Fibroblast of skin of back (primary cell): Measurements from ENCODE around the gene POC1B.

ENCODE experiments used
- DNase-seq: peaks from one replicate; pipeline ENCODE4 v3.0.0-alpha.2; 2013

Gene POC1B

GRCh38 chr12:89417246-89417977, 108.4 kb downstream of the POC1B start:
- no peak for DNase-seq

GRCh38 chr12:89416049-89416792, 109.6 kb downstream of the POC1B start:
- DNase-seq = no peak

GRCh38 chr12:89414851-89415250, 111.0 kb downstream of the POC1B start:
- DNase-seq = peak; percentile 58

- no peak for DNase-seq
These were observed 111.5 kb downstream of the POC1B start for GRCh38 chr12:89414322-89414721.

GRCh38 chr12:89413234-89413633, 112.6 kb downstream of the POC1B start:
- DNase-seq = no peak

- no peak for DNase-seq
These were observed 113.2 kb downstream of the POC1B start for GRCh38 chr12:89412665-89413064.

GRCh38 chr12:89411846-89412245, 114.0 kb downstream of the POC1B start:
- no peak for DNase-seq

GRCh38 chr12:89411234-89411633, 114.6 kb downstream of the POC1B start:
- no peak for DNase-seq

GRCh38 chr12:89405626-89406345, 120.1 kb downstream of the POC1B start:
- DNase-seq = no peak

- DNase-seq = no peak
These were observed 124.3 kb downstream of the POC1B start for GRCh38 chr12:89401433-89402058.

GRCh38 chr12:89400415-89400814, 125.4 kb downstream of the POC1B start:
- DNase-seq = no peak

- DNase-seq = no peak
These were observed 130.1 kb downstream of the POC1B start for GRCh38 chr12:89395712-89396111.

- DNase-seq = no peak
These were observed 132.2 kb downstream of the POC1B start for GRCh38 chr12:89393551-89394121.

- DNase-seq = no peak
These were observed 133.5 kb downstream of the POC1B start for GRCh38 chr12:89392391-89392790.

GRCh38 chr12:89391726-89392336, 134.0 kb downstream of the POC1B start:
- DNase-seq = no peak

- DNase-seq = peak; percentile 67
These were observed 134.8 kb downstream of the POC1B start for GRCh38 chr12:89390802-89391673.

GRCh38 chr12:89389755-89390661, 135.8 kb downstream of the POC1B start:
- no peak for DNase-seq

- DNase-seq = no peak
These were observed 139.7 kb downstream of the POC1B start for GRCh38 chr12:89386138-89386537.

- DNase-seq = no peak
These were observed 141.0 kb downstream of the POC1B start for GRCh38 chr12:89384807-89385206.
